Measurements from ENCODE around the gene SLC15A4.
"Not testable (repeated sequence)": the region's sequence is repeated elsewhere in the genome, so short reads cannot be mapped to it uniquely, and the experiment has no call there.

The SLC15A4 gene

DNA sequence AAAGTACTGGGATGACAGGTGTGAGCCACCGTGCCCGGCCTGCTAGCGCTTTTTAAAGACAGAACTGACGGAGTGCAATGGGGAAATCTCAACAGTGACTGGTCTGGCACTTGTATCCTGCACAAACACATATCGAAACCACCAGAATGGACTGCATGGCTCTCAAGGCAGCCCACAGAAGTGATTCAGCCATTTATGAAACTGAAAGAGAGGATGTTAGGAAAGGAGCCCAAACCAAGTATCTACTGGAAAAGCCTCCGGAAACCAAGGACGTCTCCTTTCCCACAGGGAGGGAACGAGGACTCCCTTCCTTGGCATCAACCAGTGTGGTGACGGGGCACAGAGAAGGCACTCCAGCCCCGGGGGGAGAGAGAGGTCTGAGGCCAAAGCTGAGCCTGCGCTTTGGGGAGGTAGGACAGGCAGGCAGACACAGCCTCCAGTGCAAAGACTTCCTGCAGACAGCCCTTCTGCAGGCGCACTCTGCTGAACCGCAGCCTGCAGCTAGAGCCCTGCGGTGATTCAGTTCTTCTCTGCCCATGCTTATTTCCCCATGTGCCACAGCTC lies 16.5 kb downstream of the SLC15A4 start:
- no peak overlapping the region for H3K27ac ChIP-seq (ENCODE audit: insufficient read depth in 1 of 2, low read depth in 1 of 2, low read length in 2 of 2, poor library complexity in 1 of 2, severe bottlenecking in 2 of 2)
- CTCF ChIA-PET, result interaction anchor here (3.1 kb wide), 1 partner anchor 10 kb away, joined by 14 read pairs; no protein-coding TSS in a partner anchor

GRCh38 chr12:128806573-128806972 lies 17.2 kb downstream of the SLC15A4 start:
- H3K4me1 ChIP-seq (ENCODE audit: control extremely low read depth in 1 of 4, control insufficient read depth in 4 of 4, insufficient read depth in 4 of 4, low read length in 3 of 4), result peaks cover 0 to 3% (median 0%) of the 10 kb centered on the region in 4 experiments
- CTCF ChIA-PET, result interaction anchor here (3.1 kb wide), 1 partner anchor 9 kb away, joined by 14 read pairs; no protein-coding TSS in a partner anchor
- POLR2A ChIA-PET, result interaction anchor here (0.6 kb wide), 1 partner anchor 23 kb away, joined by 3 read pairs; no protein-coding TSS in a partner anchor
- 88% methylated on average over 5 of the region's 9 CpGs for WGBS (ENCODE audit: insufficient coverage)
- no peak overlapping the region for H3K27ac ChIP-seq (ENCODE audit: insufficient read depth in 1 of 2, low read depth in 1 of 2, low read length in 2 of 2, poor library complexity in 1 of 2, severe bottlenecking in 2 of 2)
- no peak overlapping the region for H3K4me3 ChIP-seq (ENCODE audit: control insufficient read depth in 1 of 7, extremely low read depth in 1 of 7, insufficient read depth in 4 of 7, low read depth in 2 of 7, low read length in 6 of 7)
- no peaks in the 10 kb centered on the region for H3K27me3 ChIP-seq (replicated peaks in 2 of 5; ENCODE audit: control insufficient read depth in 4 of 5, insufficient read depth in 5 of 5, low read length in 4 of 5)
- H3K9me3 ChIP-seq (ENCODE audit: control extremely low read depth in 1 of 5, control insufficient read depth in 4 of 5, insufficient read depth in 2 of 5, low read depth in 1 of 5, low read length in 4 of 5), result peaks cover 0 to 8% (median 0%) of the 10 kb centered on the region in 5 experiments
- H3K36me3 ChIP-seq (ENCODE audit: control insufficient read depth in 4 of 4, insufficient read depth in 4 of 4, low read length in 3 of 4), result peaks cover 13 to 66% (median 40%) of the 10 kb centered on the region in 4 experiments
- DNase-seq, result no peak

More for the DNA sequence above, 16.5 kb downstream of the SLC15A4 start:
- no peaks in the 10 kb centered on the region for H3K27me3 ChIP-seq (replicated peaks in 2 of 5; ENCODE audit: control insufficient read depth in 4 of 5, insufficient read depth in 5 of 5, low read length in 4 of 5)
- peaks cover 13 to 64% (median 38%) of the 10 kb centered on the region in 4 experiments for H3K36me3 ChIP-seq (ENCODE audit: control insufficient read depth in 4 of 4, insufficient read depth in 4 of 4, low read length in 3 of 4)
- peak in 1 of 3 donors; percentile 59 for DNase-seq
- peaks cover 0 to 3% (median 0%) of the 10 kb centered on the region in 4 experiments for H3K4me1 ChIP-seq (ENCODE audit: control extremely low read depth in 1 of 4, control insufficient read depth in 4 of 4, insufficient read depth in 4 of 4, low read length in 3 of 4)
- POLR2A ChIA-PET, result no interaction called here
- H3K9me3 ChIP-seq (ENCODE audit: control extremely low read depth in 1 of 5, control insufficient read depth in 4 of 5, insufficient read depth in 2 of 5, low read depth in 1 of 5, low read length in 4 of 5), result peaks cover 0 to 8% (median 0%) of the 10 kb centered on the region in 5 experiments
- no peak overlapping the region for H3K4me3 ChIP-seq (ENCODE audit: control insufficient read depth in 1 of 7, extremely low read depth in 1 of 7, insufficient read depth in 4 of 7, low read depth in 2 of 7, low read length in 6 of 7)
- WGBS (ENCODE audit: insufficient coverage), result 89% methylated on average over 14 of the region's 14 CpGs

DNA sequence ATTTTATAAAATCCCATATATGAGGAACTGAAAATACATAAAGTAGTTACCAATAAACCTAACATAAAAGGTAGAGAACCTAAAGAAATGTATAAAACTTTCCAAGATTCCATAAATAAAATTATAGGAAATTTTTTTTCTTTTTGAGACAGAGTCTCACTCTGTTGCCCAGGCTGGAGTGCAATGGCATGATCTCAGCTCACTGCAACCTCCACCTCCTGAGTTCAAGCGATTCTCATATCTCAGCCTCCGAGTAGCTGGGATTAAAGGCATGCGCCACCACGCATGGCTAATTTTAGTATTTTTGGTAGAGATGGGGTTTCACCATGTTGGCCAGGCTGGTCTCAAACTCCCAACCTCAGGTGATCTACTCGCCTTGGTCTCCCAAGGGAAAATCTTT lies 18.4 kb downstream of the SLC15A4 start:
- POLR2A ChIA-PET; DNase-seq; H3K27ac ChIP-seq (ENCODE audit: insufficient read depth in 1 of 2, low read depth in 1 of 2, low read length in 2 of 2, poor library complexity in 1 of 2, severe bottlenecking in 2 of 2); H3K27me3 ChIP-seq (replicated peaks in 2 of 5; ENCODE audit: control insufficient read depth in 4 of 5, insufficient read depth in 5 of 5, low read length in 4 of 5); H3K4me1 ChIP-seq (ENCODE audit: control extremely low read depth in 1 of 4, control insufficient read depth in 4 of 4, insufficient read depth in 4 of 4, low read length in 3 of 4); H3K4me3 ChIP-seq (ENCODE audit: control insufficient read depth in 1 of 7, extremely low read depth in 1 of 7, insufficient read depth in 4 of 7, low read depth in 2 of 7, low read length in 6 of 7); H3K9me3 ChIP-seq (ENCODE audit: control extremely low read depth in 1 of 5, control insufficient read depth in 4 of 5, insufficient read depth in 2 of 5, low read depth in 1 of 5, low read length in 4 of 5): not testable (repeated sequence)
- CTCF ChIA-PET, result interaction anchor here (1.0 to 3.1 kb wide), 2 partner anchors 8 to 17 kb away, joined by 3 to 14 read pairs; no protein-coding TSS in a partner anchor
- peaks cover 19 to 71% (median 47%) of the 10 kb centered on the region in 4 experiments for H3K36me3 ChIP-seq (ENCODE audit: control insufficient read depth in 4 of 4, insufficient read depth in 4 of 4, low read length in 3 of 4)
- 100% methylated on average over 3 of the region's 5 CpGs for WGBS (ENCODE audit: insufficient coverage)

DNA sequence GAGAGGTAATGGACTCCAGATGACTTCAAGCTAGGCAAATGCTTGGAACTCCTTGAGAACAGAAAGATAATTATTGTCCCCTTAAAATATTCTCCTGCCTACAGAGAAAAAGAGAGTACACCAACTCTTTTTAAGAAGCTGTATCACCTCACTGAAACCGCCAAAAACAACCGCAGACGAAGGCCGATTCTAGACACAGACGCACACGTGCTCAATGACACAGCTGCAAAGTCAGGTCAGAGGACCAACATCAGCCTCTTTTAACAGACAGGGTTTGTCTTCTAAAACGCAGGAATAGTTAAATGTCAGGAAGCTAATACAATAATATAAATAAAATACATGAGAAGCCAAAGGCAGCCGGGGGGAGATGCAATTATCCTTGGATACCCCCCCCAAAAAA lies 19.0 kb downstream of the SLC15A4 start:
- DNase-seq, result no peak
- ChIA-PET CTCF (no interaction called here), POLR2A (no interaction called here)
- Histone ChIP-seq H3K27me3 (replicated peaks in 2 of 5; ENCODE audit: control insufficient read depth in 4 of 5, insufficient read depth in 5 of 5, low read length in 4 of 5) (no peaks in the 10 kb centered on the region), H3K27ac (ENCODE audit: insufficient read depth in 1 of 2, low read depth in 1 of 2, low read length in 2 of 2, poor library complexity in 1 of 2, severe bottlenecking in 2 of 2) (no peak overlapping the region), H3K9me3 (ENCODE audit: control extremely low read depth in 1 of 5, control insufficient read depth in 4 of 5, insufficient read depth in 2 of 5, low read depth in 1 of 5, low read length in 4 of 5) (peaks cover 0 to 8% (median 0%) of the 10 kb centered on the region in 5 experiments), H3K36me3 (ENCODE audit: control insufficient read depth in 4 of 4, insufficient read depth in 4 of 4, low read length in 3 of 4) (peaks cover 20 to 78% (median 50%) of the 10 kb centered on the region in 4 experiments), H3K4me3 (ENCODE audit: control insufficient read depth in 1 of 7, extremely low read depth in 1 of 7, insufficient read depth in 4 of 7, low read depth in 2 of 7, low read length in 6 of 7) (no peak overlapping the region), H3K4me1 (ENCODE audit: control extremely low read depth in 1 of 4, control insufficient read depth in 4 of 4, insufficient read depth in 4 of 4, low read length in 3 of 4) (no peaks in the 10 kb centered on the region)
- 100% methylated on average over 3 of the region's 8 CpGs for WGBS (ENCODE audit: insufficient coverage)

DNA sequence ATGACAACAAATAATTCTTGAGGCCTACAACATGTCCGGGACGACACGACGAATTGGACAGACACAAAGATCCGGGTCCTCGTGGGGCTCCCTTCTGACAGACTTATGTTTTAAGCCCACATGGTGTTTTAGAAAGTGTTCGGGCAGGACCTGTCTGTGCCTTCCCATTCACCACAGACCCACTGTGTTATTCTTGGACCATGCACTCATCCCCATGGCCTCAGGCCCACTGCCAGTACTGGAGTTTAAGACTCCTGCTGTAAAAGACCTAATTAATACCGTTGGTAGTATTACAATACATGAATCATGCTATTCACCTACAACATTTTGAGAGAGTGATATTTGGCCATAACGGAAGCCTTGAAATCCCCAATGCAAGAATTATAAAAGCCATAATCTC lies 20.0 kb downstream of the SLC15A4 start:
- CTCF ChIA-PET, result no interaction called here

GRCh38 chr12:128802756-128803155 lies 21.0 kb downstream of the SLC15A4 start:
- no peaks in the 10 kb centered on the region for H3K27me3 ChIP-seq (replicated peaks in 2 of 5; ENCODE audit: control insufficient read depth in 4 of 5, insufficient read depth in 5 of 5, low read length in 4 of 5)
- no peak for DNase-seq
- peaks cover 0 to 8% (median 0%) of the 10 kb centered on the region in 5 experiments for H3K9me3 ChIP-seq (ENCODE audit: control extremely low read depth in 1 of 5, control insufficient read depth in 4 of 5, insufficient read depth in 2 of 5, low read depth in 1 of 5, low read length in 4 of 5)
- no peak overlapping the region for H3K4me3 ChIP-seq (ENCODE audit: control insufficient read depth in 1 of 7, extremely low read depth in 1 of 7, insufficient read depth in 4 of 7, low read depth in 2 of 7, low read length in 6 of 7)
- peaks cover 11 to 79% (median 52%) of the 10 kb centered on the region in 4 experiments for H3K36me3 ChIP-seq (ENCODE audit: control insufficient read depth in 4 of 4, insufficient read depth in 4 of 4, low read length in 3 of 4)
- WGBS (ENCODE audit: insufficient coverage), result 97% methylated on average over 12 of the region's 13 CpGs
- CTCF ChIA-PET, result interaction anchor here (1.3 kb wide), 1 partner anchor 12 kb away, joined by 3 read pairs; no protein-coding TSS in a partner anchor
- peaks cover 0 to 2% (median 0%) of the 10 kb centered on the region in 4 experiments for H3K4me1 ChIP-seq (ENCODE audit: control extremely low read depth in 1 of 4, control insufficient read depth in 4 of 4, insufficient read depth in 4 of 4, low read length in 3 of 4)
- H3K27ac ChIP-seq (ENCODE audit: insufficient read depth in 1 of 2, low read depth in 1 of 2, low read length in 2 of 2, poor library complexity in 1 of 2, severe bottlenecking in 2 of 2), result no peak overlapping the region
- POLR2A ChIA-PET, result no interaction called here

More for the DNA sequence above, 20.0 kb downstream of the SLC15A4 start:
- 100% methylated on average over 9 of the region's 9 CpGs for WGBS (ENCODE audit: insufficient coverage)
- peaks cover 0 to 8% (median 0%) of the 10 kb centered on the region in 5 experiments for H3K9me3 ChIP-seq (ENCODE audit: control extremely low read depth in 1 of 5, control insufficient read depth in 4 of 5, insufficient read depth in 2 of 5, low read depth in 1 of 5, low read length in 4 of 5)
- H3K4me3 ChIP-seq (ENCODE audit: control insufficient read depth in 1 of 7, extremely low read depth in 1 of 7, insufficient read depth in 4 of 7, low read depth in 2 of 7, low read length in 6 of 7), result no peak overlapping the region
- POLR2A ChIA-PET, result no interaction called here
- no peak for DNase-seq
- H3K27me3 ChIP-seq (replicated peaks in 2 of 5; ENCODE audit: control insufficient read depth in 4 of 5, insufficient read depth in 5 of 5, low read length in 4 of 5), result no peaks in the 10 kb centered on the region
- H3K36me3 ChIP-seq (ENCODE audit: control insufficient read depth in 4 of 4, insufficient read depth in 4 of 4, low read length in 3 of 4), result peaks cover 17 to 80% (median 53%) of the 10 kb centered on the region in 4 experiments
- no peaks in the 10 kb centered on the region for H3K4me1 ChIP-seq (ENCODE audit: control extremely low read depth in 1 of 4, control insufficient read depth in 4 of 4, insufficient read depth in 4 of 4, low read length in 3 of 4)
- no peak overlapping the region for H3K27ac ChIP-seq (ENCODE audit: insufficient read depth in 1 of 2, low read depth in 1 of 2, low read length in 2 of 2, poor library complexity in 1 of 2, severe bottlenecking in 2 of 2)

DNA sequence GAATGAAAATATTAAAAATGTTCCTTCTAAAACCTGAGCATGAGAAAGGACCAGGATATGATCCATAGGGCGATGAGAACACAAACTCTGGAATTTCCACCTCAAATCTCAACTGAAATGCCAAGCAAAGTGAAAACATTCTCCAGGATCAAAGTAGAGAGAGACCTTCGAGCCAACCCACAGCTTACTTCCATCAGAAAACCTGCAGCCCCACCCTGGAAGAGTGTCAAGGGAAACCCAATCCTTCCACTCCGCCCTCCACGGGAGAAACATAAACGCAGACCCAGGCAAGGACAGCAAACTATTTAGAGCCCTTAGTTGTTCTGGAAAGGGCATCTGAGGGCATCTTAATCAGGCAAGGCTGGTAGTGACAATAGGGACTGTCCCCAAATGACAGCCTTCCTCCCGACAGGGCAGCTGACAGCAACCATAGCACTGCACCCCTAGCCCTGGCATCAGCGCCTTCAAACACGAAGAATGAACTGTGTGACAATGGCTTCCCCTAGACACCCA lies 21.8 kb downstream of the SLC15A4 start:
- DNase-seq, result no peak

More for the DNA sequence above, 21.8 kb downstream of the SLC15A4 start:
- no peaks in the 10 kb centered on the region for H3K27me3 ChIP-seq (replicated peaks in 2 of 5; ENCODE audit: control insufficient read depth in 4 of 5, insufficient read depth in 5 of 5, low read length in 4 of 5)
- no peak overlapping the region for H3K4me3 ChIP-seq (ENCODE audit: control insufficient read depth in 1 of 7, extremely low read depth in 1 of 7, insufficient read depth in 4 of 7, low read depth in 2 of 7, low read length in 6 of 7)
- whole genome bisulfite sequencing (ENCODE audit: insufficient coverage), result 94% methylated on average over 3 of the region's 8 CpGs
- no peak overlapping the region for H3K27ac ChIP-seq (ENCODE audit: insufficient read depth in 1 of 2, low read depth in 1 of 2, low read length in 2 of 2, poor library complexity in 1 of 2, severe bottlenecking in 2 of 2)
- peaks cover 0 to 10% (median 2%) of the 10 kb centered on the region in 4 experiments for H3K4me1 ChIP-seq (ENCODE audit: control extremely low read depth in 1 of 4, control insufficient read depth in 4 of 4, insufficient read depth in 4 of 4, low read length in 3 of 4)
- ChIA-PET CTCF (interaction anchor here (1.3 kb wide), 1 partner anchor 12 kb away, joined by 3 read pairs; no protein-coding TSS in a partner anchor), POLR2A (no interaction called here)
- H3K9me3 ChIP-seq (ENCODE audit: control extremely low read depth in 1 of 5, control insufficient read depth in 4 of 5, insufficient read depth in 2 of 5, low read depth in 1 of 5, low read length in 4 of 5), result peaks cover 0 to 8% (median 0%) of the 10 kb centered on the region in 5 experiments
- peaks cover 11 to 79% (median 49%) of the 10 kb centered on the region in 4 experiments for H3K36me3 ChIP-seq (ENCODE audit: control insufficient read depth in 4 of 4, insufficient read depth in 4 of 4, low read length in 3 of 4)
